GM12878 (cell line): Measurements from ENCODE around the gene RNLS. TPM values are rescaled to one million over a fixed set of nuclear protein-coding genes. Genes with fewer than 3 reads are reported as not detected.

Source experiments
- ATAC-seq: fragments of 200-7000 bp; cut with Tn5 transposase; 3 replicates; pipeline ENCODE4 v1.9.1; 2020; ENCODE audit warnings: mild to moderate bottlenecking, moderate library complexity
- BruUV-seq: library from RNA; stranded (reverse); fragments of 400-500 nt; replicated peaks from 2 replicates; lab custom pipeline; 2021; lab: Mats Ljungman, UMichigan
- CTCF ChIA-PET: fragments of 300-600 bp; sonication (Branson Sonifier 250); formaldehyde crosslinking; extraction: SDS; loops from one replicate; lab custom pipeline; 2021; ENCODE audit warnings: inconsistent platforms; lab: Yijun Ruan, JAX
- POLR2A ChIA-PET: fragments of 350-600 bp; formaldehyde crosslinking; extraction: SDS; loops from one replicate; lab custom pipeline; 2021; ENCODE audit warnings: inconsistent platforms; lab: Charles Lee
- RAD21 ChIA-PET: fragments of 300-600 bp; sonication (Branson Sonifier 250); formaldehyde crosslinking; loops from one replicate; lab custom pipeline; 2023; ENCODE audit warnings: antibody characterized with exemption; ENCODE audit not compliant: unreplicated experiment; lab: Charles Lee
- SMC1A ChIA-PET: fragments of 300-600 bp; sonication (Branson Sonifier 250); formaldehyde crosslinking; loops from one replicate; lab custom pipeline; 2023; ENCODE audit not compliant: unreplicated experiment, uncharacterized antibody; lab: Charles Lee
- DNase-seq: peaks from one replicate; pipeline ENCODE4 v3.0.0-alpha.2; 2011; ENCODE audit warnings: low read depth, low spot score
- FAIRE-seq: peaks from 3 replicates; lab custom pipeline; 2011; peaks lifted over from hg19 to GRCh38; lab: Jason Lieb, UNC
- H2AFZ ChIP-seq: 2 replicates; pipeline ENCODE4 v1.6.0; 2011; ENCODE audit warnings: low read depth, low read length, control low read depth; ENCODE audit not compliant: control insufficient read depth
- H3K27ac ChIP-seq: 2 replicates; pipeline ENCODE4 v1.5.1; 2011; ENCODE audit warnings: control low read depth; ENCODE audit not compliant: control insufficient read depth, insufficient read depth
- H3K27me3 ChIP-seq, 2 experiments: replicated peaks in 1 of 2; 2 replicates each; pipeline versions ENCODE4 v1.6.0 to v1.6.1; 2011; ENCODE audit warnings: low read length in 1 of 2; ENCODE audit not compliant: control insufficient read depth in 2 of 2, insufficient read depth in 2 of 2
- H3K36me3 ChIP-seq, 2 experiments: 2 replicates each; pipeline ENCODE4 v1.5.1; 2011; ENCODE audit warnings: low read length in 1 of 2; ENCODE audit not compliant: control insufficient read depth in 2 of 2, insufficient read depth in 2 of 2
- H3K4me1 ChIP-seq: 2 replicates; pipeline ENCODE4 v1.6.1; 2011; ENCODE audit warnings: mild to moderate bottlenecking, low read length, moderate library complexity, mixed read lengths; ENCODE audit not compliant: control insufficient read depth, insufficient read depth
- H3K4me2 ChIP-seq: 2 replicates; pipeline ENCODE4 v1.6.0; 2011; ENCODE audit warnings: control low read depth; ENCODE audit not compliant: control insufficient read depth, insufficient read depth
- H3K4me3 ChIP-seq: fragments of 200-600 bp; sonication (generic); 2 replicates; pipeline ENCODE4 v1.5.1; 2016
- H3K79me2 ChIP-seq: 2 replicates; pipeline ENCODE4 v1.6.0; 2011; ENCODE audit warnings: low read length; ENCODE audit not compliant: control insufficient read depth, insufficient read depth
- H3K9ac ChIP-seq: 2 replicates; pipeline ENCODE4 v1.8.0; 2011; ENCODE audit warnings: low read length, control low read depth, mixed read lengths; ENCODE audit not compliant: control insufficient read depth, insufficient read depth
- H3K9me3 ChIP-seq: replicated peaks from 3 replicates; pipeline ENCODE4 v1.5.1; 2011; ENCODE audit warnings: mild to moderate bottlenecking, low read length; ENCODE audit not compliant: control insufficient read depth, insufficient read depth
- H4K20me1 ChIP-seq: 2 replicates; pipeline ENCODE4 v1.6.0; 2011; ENCODE audit not compliant: control insufficient read depth, insufficient read depth
- ATF3 ChIP-seq: IDR thresholded peaks from 2 replicates; pipeline ENCODE4 v1.6.1; 2011; ENCODE audit warnings: low read depth, mild to moderate bottlenecking, low read length, moderate library complexity, borderline replicate concordance; ENCODE audit errors: extremely low read depth
- BACH1 ChIP-seq: fragments of 450-650 bp; IDR thresholded peaks from 2 replicates; pipeline ENCODE4 v1.6.1; 2017; ENCODE audit warnings: mild to moderate bottlenecking, borderline replicate concordance
- CEBPB ChIP-seq, 2 experiments: fragments of 150-350 bp in 1 of 2; IDR thresholded peaks; 2 replicates each; pipeline ENCODE4 v1.6.1; 2012 to 2014; ENCODE audit warnings: low read depth in 2 of 2, low read length in 2 of 2, borderline replicate concordance in 1 of 2, inconsistent platforms in 1 of 2
- E2F8 ChIP-seq: fragments of 450-650 bp; IDR thresholded peaks from 2 replicates; pipeline ENCODE4 v1.6.1; 2018; ENCODE audit warnings: mild to moderate bottlenecking, low read depth, moderate library complexity; ENCODE audit not compliant: partially characterized antibody
- EED ChIP-seq: sonication (generic); IDR thresholded peaks from 2 replicates; pipeline ENCODE4 v1.6.1; 2016; ENCODE audit warnings: antibody characterized with exemption, low read depth
- FOXM1 ChIP-seq: IDR thresholded peaks from 2 replicates; pipeline ENCODE4 v1.6.1; 2012; ENCODE audit warnings: low read depth, mild to moderate bottlenecking, inconsistent platforms, low read length, moderate library complexity
- HCFC1 ChIP-seq: fragments of 150-350 bp; IDR thresholded peaks from 2 replicates; pipeline ENCODE4 v1.6.1; 2014; ENCODE audit warnings: low read length
- HDGF ChIP-seq: fragments of 450-650 bp; IDR thresholded peaks from 2 replicates; pipeline ENCODE4 v1.6.1; 2016; ENCODE audit warnings: antibody characterized with exemption
- KDM1A ChIP-seq: fragments of 200-600 bp; sonication (generic); IDR thresholded peaks from 2 replicates; pipeline ENCODE4 v1.6.1; 2016; ENCODE audit warnings: borderline replicate concordance
- MEF2A ChIP-seq: IDR thresholded peaks from 2 replicates; pipeline ENCODE4 v1.6.1; 2011; ENCODE audit warnings: low read depth, mild to moderate bottlenecking, low read length, moderate library complexity; ENCODE audit not compliant: insufficient read depth
- PAX8 ChIP-seq: fragments of 450-650 bp; IDR thresholded peaks from 2 replicates; pipeline ENCODE4 v1.6.1; 2017; ENCODE audit warnings: mild to moderate bottlenecking, moderate library complexity
- PBX3 ChIP-seq: IDR thresholded peaks from 2 replicates; pipeline ENCODE4 v1.6.1; 2011; ENCODE audit warnings: mild to moderate bottlenecking, low read depth, low read length, moderate library complexity; ENCODE audit not compliant: insufficient replicate concordance
- RFX5 ChIP-seq: IDR thresholded peaks from 2 replicates; pipeline ENCODE4 v1.6.1; 2011; ENCODE audit warnings: low read depth, low read length, improper control_type of control experiment
- SMAD1 ChIP-seq: fragments of 450-650 bp; IDR thresholded peaks from 2 replicates; pipeline ENCODE4 v1.6.1; 2018; ENCODE audit warnings: mild to moderate bottlenecking, low read depth; ENCODE audit not compliant: partially characterized antibody
- TCF3 ChIP-seq: IDR thresholded peaks from 2 replicates; pipeline ENCODE4 v1.6.1; 2012; ENCODE audit warnings: low read depth, mild to moderate bottlenecking, low read length, borderline replicate concordance; ENCODE audit not compliant: insufficient read depth
- ZBTB40 ChIP-seq: fragments of 450-650 bp; IDR thresholded peaks from 2 replicates; pipeline ENCODE4 v1.6.1; 2016; ENCODE audit warnings: mild to moderate bottlenecking, moderate library complexity, borderline replicate concordance
- WGBS: methylation state at CpG from one replicate; pipeline ENCODE4 v1.1.6; 2016; ENCODE audit warnings: low lambda C conversion rate; ENCODE audit not compliant: insufficient replicate concordance, insufficient coverage; ENCODE audit errors: missing lambda C conversion rate; 5-methylcytosine and 5-hydroxymethylcytosine counted together
- in situ Hi-C: fragments of 300-500 bp; cut with MboI; formaldehyde crosslinking; loops from 9 replicates; pipeline ENCODE4 v1.14.3; 2018; ENCODE audit warnings: mixed read lengths
- intact Hi-C: fragments of 100-400 bp; cut with micrococcal nuclease; formaldehyde crosslinking; loops from one replicate; pipeline ENCODE4 v1.14.2; 2022; ENCODE audit not compliant: unreplicated experiment
- polyA plus RNA-seq, 11 experiments: library from polyadenylated mRNA; depleted of rRNA in 4 of 11; unstranded in 6 of 11; stranded (reverse) in 5 of 11; fragments of >200 nt; fragmentation: Nextera tagmentation in 4 of 11; fragmentation: Illumina TruSeq in 1 of 11; extraction: Ambion mirVana in 4 of 11; extraction: Trizol in 1 of 11; gene quantifications; 1 replicate in 1 of 11; 2 replicates in 10 of 11; pipeline versions ENCODE4 v1.2.1 to v1.2.3, GENCODE V29; 2011 to 2016; ENCODE audit warnings: inconsistent platforms in 2 of 11, missing spikeins in 2 of 11, low read depth in 1 of 11
- total RNA-seq, 4 experiments: library from RNA; depleted of rRNA in 3 of 4; stranded (reverse); fragments of >200 nt in 3 of 4; fragmentation: Illumina TruSeq in 1 of 4; extraction: Trizol in 1 of 4; gene quantifications; 2 replicates each; pipeline versions ENCODE4 v1.2.1 to v1.2.3, GENCODE V29; 2013 to 2021

Gene RNLS
- total and polyA plus RNA-seq, 10 of the 15 experiments (the other 5 are each of a cell fraction or from before 2014, with no cell fraction given): 3.4 to 6.7 (median 4.6) TPM

GRCh38 chr10:88382699-88383098 is 200.4 kb downstream of the RNLS start:
- Histone ChIP-seq H3K27ac (no peak overlapping the region), H4K20me1 (no peaks in the 10 kb centered on the region), H3K36me3 (no peaks in the 10 kb centered on the region), H3K4me1 (peaks cover 26% of the 10 kb centered on the region), H3K4me3 (no peak overlapping the region), H3K27me3 (no peaks in the 10 kb centered on the region), H3K9ac (no peak overlapping the region), H3K4me2 (no peak overlapping the region), H3K9me3 (peaks cover 3% of the 10 kb centered on the region; the same call in 2 of the 3 replicates), H2AFZ (no peak overlapping the region), H3K79me2 (no peaks in the 10 kb centered on the region)
- ChIA-PET CTCF (interaction anchor here (0.9 to 1.4 kb wide), 4 partner anchors 20 to 113 kb away, joined by 3 read pairs; no protein-coding TSS in a partner anchor), RAD21 (interaction anchor here (0.9 to 1.3 kb wide), 3 partner anchors 9 to 520 kb away, joined by 4 to 6 read pairs (median 5); partner anchors contain the start of genes KLLN and PTEN), SMC1A (interaction anchor here (0.7 to 10.1 kb wide), 9 partner anchors 8 to 224 kb away, joined by 3 to 73 read pairs (median 3); no protein-coding TSS in a partner anchor), POLR2A (interaction anchor here (0.6 to 0.8 kb wide), 2 partner anchors 16 to 45 kb away, joined by 3 to 4 read pairs; no protein-coding TSS in a partner anchor)
- TF ChIP-seq MEF2A: no peak
- no peak for TF ChIP-seq RFX5
- TF ChIP-seq HDGF: no peak
- TF ChIP-seq ATF3: no peak
- no peak for TF ChIP-seq CEBPB (IDR thresholded peaks at IDR 0.05; ENCODE audit: borderline replicate concordance in 1 of 2, low read depth in 2 of 2, low read length in 2 of 2)
- no peak for TF ChIP-seq HCFC1
- TF ChIP-seq FOXM1: no peak
- no peak for TF ChIP-seq E2F8
- no peak for TF ChIP-seq EED
- TF ChIP-seq KDM1A: no peak
- no peak for TF ChIP-seq BACH1
- no peak for TF ChIP-seq PBX3
- TF ChIP-seq ZBTB40: no peak
- no peak for TF ChIP-seq TCF3
- TF ChIP-seq SMAD1: no peak
- no peak for TF ChIP-seq PAX8
- intact Hi-C loops: no loop called here
- no peak for ATAC-seq
- no TSS peak for BruUV-seq
- DNase-seq: no peak
- in situ Hi-C loops: no loop called here
- no peak for FAIRE-seq
- WGBS: 98% methylated on average over 2 of the region's 2 CpGs
